ENCODE data around the gene IGDCC3. TPM values are rescaled to one million over a fixed set of nuclear protein-coding genes. Genes with fewer than 3 reads are reported as not detected.

The IGDCC3 gene
- polyA plus RNA-seq, 1 donor (not counting 4 experiments of a cell fraction or from before 2014, with no cell fraction given): not detected

DNA sequence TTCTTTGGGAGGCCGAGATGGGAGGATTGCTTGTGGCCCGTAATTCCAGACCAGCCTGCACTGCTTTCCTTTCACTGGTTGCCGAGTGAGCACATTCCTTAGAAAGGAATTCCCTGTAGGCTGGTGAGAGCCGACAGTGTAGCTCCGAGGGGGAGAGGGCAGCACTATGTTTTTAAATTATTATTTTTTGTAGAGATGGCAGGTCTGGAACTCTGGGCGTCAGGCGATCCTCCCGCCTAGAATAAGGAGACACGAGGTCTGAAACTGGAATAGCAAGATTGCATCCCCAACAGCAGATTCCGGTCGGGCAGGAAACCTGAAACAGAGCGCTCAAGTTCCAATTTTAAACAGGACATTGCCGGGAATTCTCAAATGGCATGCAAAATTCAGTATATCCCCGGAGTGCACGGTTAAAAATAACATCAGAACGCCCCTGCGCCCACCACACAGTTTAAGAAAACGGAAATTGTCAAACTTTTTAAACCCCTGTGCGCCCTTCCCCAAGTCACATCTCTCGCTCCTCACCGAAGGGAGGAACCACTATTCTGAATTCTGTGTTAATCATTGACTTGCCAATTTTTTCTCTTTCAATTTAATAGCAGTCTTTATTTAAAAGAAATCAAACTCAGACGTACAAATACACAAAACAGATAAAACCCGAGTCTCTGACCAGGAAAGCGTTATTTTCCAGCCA is 74.0 kb downstream of the IGDCC3 start:
- peak overlapping the region; percentile 88 for H3K9ac ChIP-seq (ENCODE audit: control insufficient read depth, extremely low read depth, insufficient read depth, low read length)
- TF ChIP-seq CTCF (optimal IDR thresholded peaks at IDR 0.05 in 1 of 3, IDR thresholded peaks at IDR 0.05 in 1 of 3, conservative IDR thresholded peaks at IDR 0.05 in 1 of 3; ENCODE audit: extremely low read depth in 1 of 3, insufficient read depth in 2 of 3, low read length in 3 of 3) (no peak), EZH2 (IDR thresholded peaks at IDR 0.05; ENCODE audit: low read length) (no peak)
- H3K4me2 ChIP-seq (ENCODE audit: control insufficient read depth, extremely low read depth, insufficient read depth, low read depth, low read length): peak overlapping the region; percentile 89
- H3K4me1 ChIP-seq (ENCODE audit: control insufficient read depth, extremely low read depth, insufficient read depth, low read length): peaks cover 13% of the 10 kb centered on the region
- dilution Hi-C loops (cut with MboI; ENCODE audit: extremely low pct_ligation_motif_present, low sequenced_read_pairs): no loop called here
- H3K27ac ChIP-seq (ENCODE audit: control insufficient read depth, insufficient read depth, low read length): peak overlapping the region; percentile 100
- no peaks in the 10 kb centered on the region for H4K20me1 ChIP-seq (ENCODE audit: control insufficient read depth, extremely low read depth, insufficient read depth, low read length)
- peak overlapping the region; percentile 36 to 85 (median 55) for H3K4me3 ChIP-seq (ENCODE audit: control insufficient read depth in 2 of 3, extremely low read depth in 1 of 3, insufficient read depth in 2 of 3, low read depth in 1 of 3, low read length in 3 of 3)
- H3K79me2 ChIP-seq (ENCODE audit: control insufficient read depth, insufficient read depth, low read length): no peaks in the 10 kb centered on the region
- no peak for DNase-seq (ENCODE audit: low read depth, low spot score)
- H3K36me3 ChIP-seq (ENCODE audit: control insufficient read depth in 2 of 2, extremely low read depth in 1 of 2, insufficient read depth in 2 of 2, low read length in 2 of 2): no peaks in the 10 kb centered on the region
- H3K9me3 ChIP-seq (ENCODE audit: control insufficient read depth, low read depth, low read length): no peaks in the 10 kb centered on the region
- H3K27me3 ChIP-seq (ENCODE audit: control insufficient read depth, extremely low read depth, insufficient read depth, low read length): no peaks in the 10 kb centered on the region
- H2AFZ ChIP-seq (ENCODE audit: control insufficient read depth, low read length): peak overlapping the region; percentile 80
- FAIRE-seq: no peak
- H3K9me1 ChIP-seq (ENCODE audit: control insufficient read depth, extremely low read depth, insufficient read depth, low read length): no peaks in the 10 kb centered on the region

DNA sequence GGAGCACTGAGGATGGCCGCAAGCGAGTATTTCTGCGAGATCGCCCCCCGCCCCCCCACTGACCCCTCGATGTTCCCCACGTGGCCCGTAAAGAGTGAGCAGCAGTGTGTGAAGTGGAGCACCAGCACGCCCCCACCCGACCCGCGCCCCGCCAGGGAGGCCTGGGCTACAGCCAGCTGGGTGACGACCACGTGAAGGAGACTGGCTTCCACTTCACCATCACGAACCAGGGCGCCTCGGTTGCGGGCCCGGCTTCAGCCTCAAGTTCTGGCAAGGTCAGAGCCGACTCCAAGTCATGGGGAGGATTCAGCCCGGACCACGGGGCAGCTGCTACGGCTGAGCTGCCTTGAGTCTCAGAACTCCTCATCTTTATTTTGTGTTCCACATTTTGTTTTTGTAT is 75.7 kb downstream of the IGDCC3 start:
- FAIRE-seq (no peak), DNase-seq (ENCODE audit: low read depth, low spot score) (no peak)
- Histone ChIP-seq H4K20me1 (ENCODE audit: control insufficient read depth, extremely low read depth, insufficient read depth, low read length) (no peaks in the 10 kb centered on the region), H3K36me3 (ENCODE audit: control insufficient read depth in 2 of 2, extremely low read depth in 1 of 2, insufficient read depth in 2 of 2, low read length in 2 of 2) (no peaks in the 10 kb centered on the region), H3K4me2 (ENCODE audit: control insufficient read depth, extremely low read depth, insufficient read depth, low read depth, low read length) (no peak overlapping the region), H3K27ac (ENCODE audit: control insufficient read depth, insufficient read depth, low read length) (no peak overlapping the region), H3K27me3 (ENCODE audit: control insufficient read depth, extremely low read depth, insufficient read depth, low read length) (no peaks in the 10 kb centered on the region), H3K79me2 (ENCODE audit: control insufficient read depth, insufficient read depth, low read length) (no peaks in the 10 kb centered on the region), H3K4me3 (ENCODE audit: control insufficient read depth in 2 of 3, extremely low read depth in 1 of 3, insufficient read depth in 2 of 3, low read depth in 1 of 3, low read length in 3 of 3) (no peak overlapping the region), H2AFZ (ENCODE audit: control insufficient read depth, low read length) (no peak overlapping the region), H3K9ac (ENCODE audit: control insufficient read depth, extremely low read depth, insufficient read depth, low read length) (no peak overlapping the region), H3K9me1 (ENCODE audit: control insufficient read depth, extremely low read depth, insufficient read depth, low read length) (no peaks in the 10 kb centered on the region), H3K4me1 (ENCODE audit: control insufficient read depth, extremely low read depth, insufficient read depth, low read length) (peaks cover 7% of the 10 kb centered on the region), H3K9me3 (ENCODE audit: control insufficient read depth, low read depth, low read length) (no peaks in the 10 kb centered on the region)
- dilution Hi-C loops (cut with MboI; ENCODE audit: extremely low pct_ligation_motif_present, low sequenced_read_pairs): no loop called here
- TF ChIP-seq CTCF (optimal IDR thresholded peaks at IDR 0.05 in 1 of 3, IDR thresholded peaks at IDR 0.05 in 1 of 3, conservative IDR thresholded peaks at IDR 0.05 in 1 of 3; ENCODE audit: extremely low read depth in 1 of 3, insufficient read depth in 2 of 3, low read length in 3 of 3) (no peak), EZH2 (IDR thresholded peaks at IDR 0.05; ENCODE audit: low read length) (no peak)

All from keratinocyte (primary cell).